Osteocyte (in vitro differentiated cells): ENCODE results near the gene TOM1L1. TPM values are rescaled to one million over a fixed set of nuclear protein-coding genes. Genes with fewer than 3 reads are reported as not detected.

Experiments
- DNase-seq: peaks from one replicate; pipeline ENCODE4 v3.0.0; 2021; ENCODE audit warnings: mixed read lengths; ENCODE audit not compliant: unreplicated experiment; ENCODE audit errors: extremely low spot score
- H3K27ac Mint-ChIP-seq: one replicate; pipeline ENCODE4 v1.8.0; 2021; ENCODE audit warnings: mild to moderate bottlenecking, mixed read lengths; ENCODE audit not compliant: unreplicated experiment
- H3K27me3 Mint-ChIP-seq: one replicate; pipeline ENCODE4 v1.8.0; 2021; ENCODE audit warnings: mixed read lengths; ENCODE audit not compliant: unreplicated experiment
- H3K36me3 Mint-ChIP-seq: one replicate; pipeline ENCODE4 v1.8.0; 2021; ENCODE audit warnings: mixed read lengths; ENCODE audit not compliant: unreplicated experiment
- H3K4me1 Mint-ChIP-seq: one replicate; pipeline ENCODE4 v1.8.0; 2021; ENCODE audit warnings: mixed read lengths; ENCODE audit not compliant: unreplicated experiment
- H3K4me3 Mint-ChIP-seq: one replicate; pipeline ENCODE4 v1.8.0; 2021; ENCODE audit warnings: mild to moderate bottlenecking, moderate library complexity, mixed read lengths; ENCODE audit not compliant: unreplicated experiment
- H3K9me3 Mint-ChIP-seq: one replicate; pipeline ENCODE4 v1.8.0; 2021; ENCODE audit warnings: mixed read lengths; ENCODE audit not compliant: unreplicated experiment
- CTCF ChIP-seq: fragments of 200-600 bp; sonication (generic); IDR thresholded peaks from 2 replicates; pipeline ENCODE4 v1.5.0; 2021; ENCODE audit warnings: antibody characterized with exemption, mild to moderate bottlenecking, moderate library complexity
- total RNA-seq: library from RNA; stranded (reverse); gene quantifications from 2 replicates; pipeline ENCODE4 v1.2.1, GENCODE V29; 2021

TOM1L1 gene
- total RNA-seq, 1 donor from 2014 or later, result 33.9 TPM

GRCh38 chr17:54971901-54972300, 71.2 kb downstream of the TOM1L1 start:
- Mint-ChIP-seq H3K4me3 (no peak overlapping the region), H3K9me3 (no peaks in the 10 kb centered on the region), H3K27ac (no peak overlapping the region), H3K36me3 (no peaks in the 10 kb centered on the region), H3K4me1 (peaks cover 10% of the 10 kb centered on the region), H3K27me3 (no peaks in the 10 kb centered on the region)
- DNase-seq, result no peak
- TF ChIP-seq CTCF, result no peak

DNA sequence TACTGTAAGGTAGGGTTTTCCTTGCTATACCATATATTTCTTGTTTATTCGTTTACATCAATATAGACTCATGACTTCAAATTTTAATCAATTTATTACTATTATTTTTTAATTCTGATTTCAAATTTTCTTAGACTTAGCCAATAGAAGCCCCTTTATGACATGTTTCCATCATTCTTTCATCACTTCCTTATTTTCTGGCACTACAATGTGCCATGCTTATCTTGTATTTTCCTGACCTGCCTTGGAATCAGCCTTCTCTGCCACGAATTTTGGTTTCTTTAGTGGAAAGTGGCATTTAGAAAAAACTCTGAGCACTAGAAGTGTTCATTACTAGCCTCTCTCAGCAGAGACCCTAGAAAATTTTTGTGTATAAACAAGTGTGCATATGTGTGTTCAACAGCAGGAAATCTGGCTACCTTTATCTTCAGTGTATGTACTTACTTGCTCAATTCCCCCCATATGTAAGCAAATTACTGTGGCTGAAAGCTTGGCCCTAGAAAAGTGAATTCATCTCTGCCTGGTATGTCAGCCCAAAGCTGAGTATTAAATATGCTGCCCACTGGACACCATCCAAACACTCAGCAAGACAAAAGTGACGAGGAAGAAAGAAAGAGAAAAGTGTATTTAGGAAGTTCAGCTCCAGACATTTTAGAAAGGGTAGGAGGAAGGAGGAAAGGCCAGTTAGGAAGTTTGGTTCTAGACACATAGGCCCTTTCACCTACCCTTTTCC, 71.9 kb downstream of the TOM1L1 start:
- Mint-ChIP-seq H3K36me3 (no peaks in the 10 kb centered on the region), H3K4me3 (no peak overlapping the region), H3K9me3 (no peaks in the 10 kb centered on the region), H3K4me1 (peaks cover 5% of the 10 kb centered on the region), H3K27me3 (no peaks in the 10 kb centered on the region), H3K27ac (no peak overlapping the region)
- no peak for TF ChIP-seq CTCF
- no peak for DNase-seq

- Mint-ChIP-seq H3K27ac (no peak overlapping the region), H3K36me3 (no peaks in the 10 kb centered on the region), H3K27me3 (no peaks in the 10 kb centered on the region)
Observed at GRCh38 chr17:54974759-54975158, 74.1 kb downstream of the TOM1L1 start.

GRCh38 chr17:54976316-54976715, 75.7 kb downstream of the TOM1L1 start:
- H3K4me1 Mint-ChIP-seq, result peaks cover 16% of the 10 kb centered on the region
- H3K9me3 Mint-ChIP-seq, result peaks cover 7% of the 10 kb centered on the region
- H3K27me3 Mint-ChIP-seq, result no peaks in the 10 kb centered on the region
- no peak for TF ChIP-seq CTCF
- H3K36me3 Mint-ChIP-seq, result peaks cover 6% of the 10 kb centered on the region
- no peak for DNase-seq
- H3K4me3 Mint-ChIP-seq, result no peak overlapping the region
- no peak overlapping the region for H3K27ac Mint-ChIP-seq

More at GRCh38 chr17:54974759-54975158, 74.1 kb downstream of the TOM1L1 start:
- no peak for DNase-seq
- no peak for TF ChIP-seq CTCF
- H3K9me3 Mint-ChIP-seq, result no peaks in the 10 kb centered on the region
- H3K4me1 Mint-ChIP-seq, result peaks cover 17% of the 10 kb centered on the region
- H3K4me3 Mint-ChIP-seq, result no peak overlapping the region

DNA sequence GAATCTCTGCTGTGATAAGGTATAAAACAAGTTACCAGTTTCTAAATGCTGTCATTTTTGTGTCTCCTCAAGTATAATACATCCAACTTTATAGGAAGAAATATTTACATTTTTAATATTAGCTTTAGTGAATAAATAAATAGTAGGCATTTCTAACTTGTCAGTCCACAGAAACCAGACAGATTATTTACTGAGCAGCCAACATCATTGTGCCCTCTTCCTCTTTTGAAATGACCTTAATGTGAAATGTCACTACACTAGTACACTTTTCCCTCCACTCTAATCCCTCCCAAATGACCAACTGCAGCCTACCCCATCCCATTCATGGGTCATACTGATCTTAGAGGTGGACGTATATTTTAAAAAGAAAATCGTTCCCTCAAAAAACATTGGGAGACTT, 77.1 kb downstream of the TOM1L1 start:
- Mint-ChIP-seq H3K9me3 (peaks cover 9% of the 10 kb centered on the region), H3K27me3 (no peaks in the 10 kb centered on the region), H3K27ac (no peak overlapping the region), H3K4me3 (no peak overlapping the region), H3K4me1 (peaks cover 27% of the 10 kb centered on the region), H3K36me3 (peaks cover 6% of the 10 kb centered on the region)
- DNase-seq, result no peak
- no peak for TF ChIP-seq CTCF
